Activated CD4-positive, alpha-beta T cell treated with anti-CD3 and anti-CD28 coated beads for 24 hours (primary cell): ENCODE measurements around the gene FBXL22.
A peak's percentile ranks its signal among the peaks of the same experiment; 100 is the strongest.

Experiments
- DNase-seq, 2 donors: peaks; one replicate each; pipeline ENCODE4 v3.0.0-alpha.2; 2020; ENCODE audit warnings: low read depth in 2 of 2

The FBXL22 gene

DNA sequence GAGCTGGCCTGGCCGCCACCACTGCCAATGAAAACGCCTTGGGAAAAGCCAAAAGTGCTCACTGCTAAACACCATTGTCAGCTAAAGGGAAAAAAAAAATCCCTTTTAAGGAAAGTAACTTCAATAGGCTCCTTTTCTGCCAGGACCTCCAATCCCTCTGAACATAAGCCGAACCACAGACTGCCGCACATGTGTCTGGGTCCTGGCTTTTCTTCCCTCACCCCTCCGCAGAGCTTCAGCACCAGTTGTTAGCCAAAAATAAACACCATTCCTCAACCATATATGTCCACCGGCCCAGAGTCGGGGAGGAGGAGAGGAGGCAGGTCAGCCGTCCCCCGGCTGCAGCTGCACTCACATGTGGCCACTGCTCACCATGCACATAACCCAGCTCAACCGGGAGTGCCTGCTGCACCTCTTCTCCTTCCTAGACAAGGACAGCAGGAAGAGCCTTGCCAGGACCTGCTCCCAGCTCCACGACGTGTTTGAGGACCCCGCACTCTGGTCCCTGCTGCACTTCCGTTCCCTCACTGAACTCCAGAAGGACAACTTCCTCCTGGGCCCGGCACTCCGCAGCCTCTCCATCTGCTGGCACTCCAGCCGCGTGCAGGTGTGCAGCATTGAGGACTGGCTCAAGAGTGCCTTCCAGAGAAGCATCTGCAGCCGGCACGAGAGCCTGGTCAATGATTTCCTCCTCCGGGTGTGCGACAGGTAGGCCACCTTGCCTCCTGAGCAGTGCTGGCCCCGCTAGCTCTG is at the start of gene FBXL22:
Gene FBXL22 (plus strand): TSS at position 350 of the 753 bp plus-strand sequence. CDS start 6 bp downstream, at position 356.
- DNase-seq, result no peak

DNA sequence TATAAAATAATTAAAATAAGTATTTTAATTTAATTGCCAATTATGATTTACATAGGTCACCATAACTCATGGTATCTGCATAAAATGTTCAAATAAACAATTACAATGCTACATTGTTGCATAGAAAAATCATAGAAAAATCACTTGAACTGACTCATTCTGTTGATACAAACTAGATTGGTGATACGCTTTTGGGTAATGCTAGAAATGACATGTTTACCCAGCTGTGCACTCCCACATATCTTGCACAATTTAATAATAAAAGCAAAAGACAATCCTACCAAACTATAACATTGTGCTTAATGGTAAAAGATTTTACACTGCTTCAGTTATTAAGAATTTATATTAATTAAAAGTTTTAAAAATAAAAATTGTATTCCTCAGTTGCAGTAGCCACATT is 45.8 kb upstream of the FBXL22 start:
- no peak for DNase-seq

DNA sequence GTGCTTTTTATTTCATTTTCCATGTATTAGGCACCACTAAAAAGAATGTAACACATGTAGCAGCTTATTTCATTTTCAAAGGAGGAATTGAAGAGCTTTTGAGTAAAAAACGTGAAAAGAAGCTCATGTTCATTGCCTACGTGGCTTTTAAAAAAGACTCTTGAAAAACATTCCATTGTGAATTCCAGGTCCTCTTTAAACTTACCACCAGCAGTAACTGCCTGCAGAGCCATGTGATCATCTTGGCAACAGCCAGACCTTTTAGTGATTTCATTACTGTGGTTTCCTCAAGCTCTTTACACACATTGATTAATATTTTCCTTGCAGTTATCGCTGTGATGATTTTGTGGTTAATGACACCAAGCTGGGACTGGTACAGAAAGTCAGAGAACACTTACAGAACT is 43.8 kb upstream of the FBXL22 start:
- DNase-seq, result no peak

GRCh38 chr15:63554337-63554927 is 42.8 kb upstream of the FBXL22 start:
- no peak for DNase-seq

GRCh38 chr15:63555507-63555906 is 41.7 kb upstream of the FBXL22 start:
- no peak for DNase-seq

DNA sequence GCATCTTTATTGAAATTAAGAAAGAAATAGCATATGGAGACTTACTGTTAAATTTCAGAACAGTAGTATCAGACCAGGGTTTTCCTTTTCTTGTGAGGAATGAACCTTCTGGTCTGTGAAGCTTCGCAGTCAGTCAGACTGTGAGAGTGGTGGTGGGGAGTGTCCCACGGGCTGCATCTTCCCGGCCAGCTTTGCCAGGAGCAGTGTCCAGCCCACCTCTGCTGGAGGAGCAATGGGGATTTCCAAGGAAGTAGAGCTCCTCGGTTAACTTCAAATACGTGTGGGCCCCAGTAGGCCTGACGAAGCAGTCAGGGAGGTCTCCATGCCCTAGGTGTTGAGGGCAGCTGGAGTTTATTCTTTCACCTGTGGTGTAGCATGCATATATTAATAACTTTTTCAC is 40.9 kb upstream of the FBXL22 start:
- no peak for DNase-seq

DNA sequence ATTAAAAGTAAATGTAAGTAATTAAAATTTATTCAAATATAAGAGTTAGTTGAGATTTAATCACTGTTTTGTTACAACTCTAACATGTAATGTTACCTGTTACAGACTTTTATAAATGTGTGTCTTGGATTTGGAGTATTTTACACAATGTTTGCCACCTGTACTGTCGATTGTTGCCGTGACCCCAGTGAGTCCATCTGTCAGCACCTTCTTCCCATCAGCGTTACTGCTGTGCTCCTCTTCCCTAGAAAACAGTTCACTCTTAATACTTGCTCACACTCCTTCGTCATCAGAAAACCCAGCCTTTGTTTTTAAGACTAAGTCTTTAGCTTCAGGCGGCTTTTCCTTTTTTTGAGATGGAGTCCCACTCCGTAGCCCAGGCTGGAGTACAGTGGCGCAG is 40.5 kb upstream of the FBXL22 start:
- no peak for DNase-seq

DNA sequence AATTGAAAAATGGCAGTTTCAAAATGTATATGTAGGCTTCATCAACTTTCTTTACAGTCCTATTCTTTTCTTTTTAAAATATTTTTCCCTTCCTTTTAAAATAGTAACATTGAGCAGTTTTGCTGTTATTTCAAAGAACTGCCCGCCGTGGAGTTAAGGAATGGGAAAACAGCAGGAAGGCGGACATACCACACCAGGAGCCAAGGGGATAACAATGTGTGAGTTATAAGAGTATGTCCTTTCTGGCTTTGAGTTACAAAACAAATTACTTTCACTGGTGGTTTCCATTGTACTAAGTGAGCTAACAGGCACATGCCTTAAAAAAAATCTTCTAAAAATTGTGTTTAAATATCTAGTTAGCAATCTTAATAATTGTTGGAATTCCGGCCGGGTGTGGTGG is 37.4 kb upstream of the FBXL22 start:
- DNase-seq, result no peak

GRCh38 chr15:63560741-63561448 is 36.3 kb upstream of the FBXL22 start:
- peak; percentile 9 to 26 for DNase-seq

DNA sequence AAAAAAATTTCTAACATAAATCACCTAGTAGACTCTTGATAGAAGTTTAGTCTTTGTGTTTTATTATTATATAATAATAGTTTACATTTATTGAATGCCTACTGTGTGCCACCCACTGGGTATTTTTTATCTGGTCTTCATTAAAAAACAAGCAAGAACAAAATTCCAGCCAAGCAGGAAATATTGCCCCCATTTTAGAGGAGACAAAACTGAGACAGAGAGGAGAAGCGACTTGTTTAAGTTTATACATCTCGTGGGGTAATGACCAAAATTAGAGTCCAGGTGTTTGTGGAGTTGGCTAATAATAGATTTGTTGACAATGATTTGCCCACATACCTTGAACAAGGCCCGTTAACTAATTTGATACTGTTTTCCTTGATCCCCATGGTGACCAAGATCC is 33.1 kb upstream of the FBXL22 start:
- DNase-seq, result no peak

DNA sequence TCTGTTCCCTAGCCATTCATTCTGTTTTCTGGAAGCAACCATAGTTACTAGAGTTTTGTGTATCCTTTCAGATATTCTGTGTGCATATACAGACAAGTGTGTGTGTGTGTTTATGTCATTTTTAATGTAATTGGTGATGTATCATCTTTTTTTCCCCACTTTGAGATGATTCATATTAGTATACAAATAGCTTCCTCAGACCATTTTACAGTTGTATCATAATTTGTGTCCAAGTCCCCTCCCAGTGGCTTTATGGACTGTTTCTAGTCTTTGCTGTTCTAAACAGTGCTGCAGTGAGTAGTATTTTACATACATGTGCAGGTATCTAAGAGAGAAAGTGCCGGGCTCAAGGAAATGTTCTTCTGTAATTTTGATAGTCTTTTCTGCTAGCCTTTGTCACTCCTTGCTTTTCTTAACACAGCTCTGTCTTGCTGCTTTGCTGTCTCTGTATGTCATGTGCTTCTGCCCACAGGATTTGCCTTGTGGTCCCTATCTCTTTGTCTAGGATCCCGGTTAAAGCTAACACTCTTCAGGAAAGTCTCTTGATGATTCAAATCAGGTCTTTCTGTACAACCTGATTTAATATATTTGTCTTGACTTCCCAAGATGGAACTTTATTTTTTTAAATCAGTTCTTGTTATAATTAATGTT is 31.5 kb upstream of the FBXL22 start:
- no peak for DNase-seq

- DNase-seq, result no peak
These were observed 24.3 kb upstream of the FBXL22 start for GRCh38 chr15:63572749-63573464.

- no peak for DNase-seq
These were observed 23.7 kb upstream of the FBXL22 start for GRCh38 chr15:63573533-63573932.

GRCh38 chr15:63575312-63575711 is 21.9 kb upstream of the FBXL22 start:
- no peak for DNase-seq

DNA sequence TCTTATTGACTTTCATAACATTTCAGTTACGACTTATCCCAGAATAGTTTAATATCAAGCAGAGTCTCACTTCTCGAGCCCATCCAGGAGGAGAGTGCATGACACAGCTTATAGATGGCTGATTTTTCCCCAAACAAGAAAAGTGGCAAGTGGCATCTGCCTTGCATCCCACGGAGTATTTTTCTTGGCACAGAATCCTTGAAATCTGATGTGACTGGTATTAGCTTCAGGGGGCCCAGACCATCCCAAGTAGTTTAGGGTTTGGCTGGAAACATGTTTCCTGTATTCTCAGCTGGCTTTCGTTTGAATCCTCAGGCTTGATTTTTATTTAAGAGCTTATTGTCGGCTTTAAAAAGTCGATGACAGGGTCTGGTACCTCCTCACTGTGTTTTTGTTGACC is 20.7 kb upstream of the FBXL22 start:
- DNase-seq, result no peak

DNA sequence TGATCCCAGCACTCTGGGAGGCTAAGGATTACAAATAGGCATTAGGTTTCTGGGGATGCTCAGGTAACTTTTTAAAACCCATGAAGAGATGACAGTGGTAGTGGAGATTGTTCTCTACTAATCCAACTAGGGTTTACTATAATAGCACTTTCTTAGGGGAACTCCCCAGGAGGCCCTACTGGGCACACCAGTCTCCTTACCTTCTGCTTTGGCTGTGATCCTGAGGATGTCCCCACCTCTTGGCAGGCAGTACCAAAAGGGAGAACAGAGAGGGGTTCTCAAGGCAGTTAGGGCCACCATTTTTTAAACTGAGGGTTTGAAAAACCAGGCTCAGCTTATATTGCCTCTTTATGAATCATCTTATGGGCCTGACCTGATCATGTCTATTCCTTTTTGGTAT is 15.0 kb upstream of the FBXL22 start:
- DNase-seq, result no peak

DNA sequence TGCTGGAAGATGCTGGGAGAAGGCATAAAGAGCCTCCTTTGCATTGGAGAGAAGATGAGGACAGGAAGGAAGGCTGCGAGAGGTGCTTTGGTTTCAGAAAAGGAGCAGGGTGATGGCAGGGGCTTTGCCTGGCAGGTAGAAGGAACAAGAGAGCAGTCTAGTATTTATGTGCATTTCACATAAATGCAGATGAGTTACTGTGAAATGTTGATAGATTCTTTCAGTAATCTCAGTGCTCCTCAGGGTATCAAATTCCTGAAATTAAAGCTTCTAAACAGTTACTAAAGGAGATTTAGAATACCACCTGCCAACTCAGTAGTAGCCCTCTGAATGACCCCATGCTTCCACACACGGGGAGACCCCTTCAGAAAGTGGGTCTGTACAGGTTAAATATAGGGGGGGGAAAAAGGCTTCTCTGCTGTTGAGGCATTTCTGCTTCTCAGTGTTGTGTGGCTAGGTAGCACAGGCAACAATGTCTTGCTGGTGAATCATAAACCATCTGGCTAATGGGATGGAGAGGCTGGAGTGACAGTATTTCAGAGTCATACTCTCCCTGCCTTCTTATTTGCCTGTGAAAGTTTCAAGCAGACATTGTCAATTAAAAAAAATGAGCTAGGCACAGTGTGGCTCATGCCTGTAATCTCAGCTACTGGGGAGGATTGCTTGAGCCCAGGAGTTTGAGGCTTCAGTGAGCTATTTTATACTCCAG is 14.3 kb upstream of the FBXL22 start:
- no peak for DNase-seq

- no peak for DNase-seq
These were observed 10.4 kb upstream of the FBXL22 start for GRCh38 chr15:63586790-63587189.

GRCh38 chr15:63587527-63587926 is 9.7 kb upstream of the FBXL22 start:
- no peak for DNase-seq

- no peak for DNase-seq
These were observed 8.4 kb upstream of the FBXL22 start for GRCh38 chr15:63588826-63589225.
